HepG2 (cell line): Measurements from ENCODE around the gene WNT3. TPM values are rescaled to one million over a fixed set of nuclear protein-coding genes. Genes with fewer than 3 reads are reported as not detected.

Experiments
- ATAC-seq: fragments of 200-7000 bp; cut with Tn5 transposase; 3 replicates; pipeline ENCODE4 v1.9.1; 2020; ENCODE audit warnings: mild to moderate bottlenecking, moderate library complexity
- BruUV-seq: library from RNA; stranded (reverse); fragments of 400-500 nt; replicated peaks from 2 replicates; lab custom pipeline; 2021; lab: Mats Ljungman, UMichigan
- CTCF ChIA-PET: fragments of 300-600 bp; formaldehyde crosslinking; extraction: SDS; loops from one replicate; lab custom pipeline; 2021; ENCODE audit warnings: low total read pairs, inconsistent platforms, low intra/inter-chr PET ratio; lab: Yijun Ruan, JAX
- POLR2A ChIA-PET: fragments of 350-600 bp; sonication (Branson Sonifier 250); formaldehyde crosslinking; loops from one replicate; lab custom pipeline; 2020; ENCODE audit warnings: antibody characterized with exemption, inconsistent platforms; lab: Yijun Ruan, JAX
- DNase-seq: peaks from one replicate; pipeline ENCODE4 v3.0.0-alpha.2; 2015; ENCODE audit warnings: low spot score
- FAIRE-seq: peaks from 3 replicates; lab custom pipeline; 2011; peaks lifted over from hg19 to GRCh38; lab: Jason Lieb, UNC
- H2AFZ ChIP-seq: one replicate; pipeline ENCODE4 v1.6.1; 2011; ENCODE audit warnings: low read length, inconsistent platforms
- H3K27ac ChIP-seq: fragments of 300-600 bp; 3 replicates; pipeline ENCODE4 v1.8.0; 2011; ENCODE audit warnings: mixed run types, mild to moderate bottlenecking, mixed read lengths, low read length, inconsistent platforms; ENCODE audit not compliant: insufficient read depth; ENCODE audit errors: extremely low read length
- H3K27me3 ChIP-seq, 2 experiments: fragments of 200-600 bp in 1 of 2; 2 replicates in 1 of 2; 3 replicates in 1 of 2; pipeline versions ENCODE4 v1.6.0 to v1.8.0; 2011; ENCODE audit warnings: low read length in 2 of 2, mild to moderate bottlenecking in 2 of 2, moderate library complexity in 2 of 2, inconsistent platforms in 1 of 2; ENCODE audit not compliant: insufficient read depth in 2 of 2, control insufficient read depth in 1 of 2
- H3K36me3 ChIP-seq, 2 experiments: fragments of 200-600 bp in 1 of 2; replicated peaks in 1 of 2; 2 replicates in 1 of 2; 3 replicates in 1 of 2; pipeline versions ENCODE4 v1.5.1 to v1.8.0; 2011; ENCODE audit warnings: low read length in 2 of 2, inconsistent platforms in 1 of 2; ENCODE audit not compliant: insufficient read depth in 2 of 2, control insufficient read depth in 1 of 2
- H3K4me1 ChIP-seq: 2 replicates; pipeline ENCODE4 v1.5.1; 2012; ENCODE audit warnings: low read length, inconsistent platforms; ENCODE audit not compliant: insufficient read depth
- H3K4me2 ChIP-seq: 2 replicates; pipeline ENCODE4 v1.6.0; 2011; ENCODE audit warnings: low read depth, low read length, inconsistent platforms
- H3K4me3 ChIP-seq, 3 experiments: fragments of 200-600 bp in 1 of 3; sonication (generic), shearing (Covaris generic) in 1 of 3; replicated peaks in 1 of 3; 2 replicates each; pipeline ENCODE4 v1.5.1; 2011 to 2016; ENCODE audit warnings: low read length in 3 of 3, inconsistent platforms in 2 of 3, low read depth in 2 of 3, mild to moderate bottlenecking in 2 of 3, control low read depth in 1 of 3, mixed read lengths in 1 of 3; ENCODE audit not compliant: insufficient read depth in 1 of 3
- H3K79me2 ChIP-seq: one replicate; pipeline ENCODE4 v1.6.1; 2011; ENCODE audit warnings: low read length, inconsistent platforms; ENCODE audit not compliant: insufficient read depth
- H3K9ac ChIP-seq: 2 replicates; pipeline ENCODE4 v1.6.0; 2011; ENCODE audit warnings: mild to moderate bottlenecking, low read depth, low read length, inconsistent platforms; ENCODE audit not compliant: insufficient read depth
- H3K9me3 ChIP-seq: 2 replicates; pipeline ENCODE4 v1.5.1; 2012; ENCODE audit warnings: mild to moderate bottlenecking, low read length
- H4K20me1 ChIP-seq: 2 replicates; pipeline ENCODE4 v1.6.0; 2011; ENCODE audit warnings: inconsistent platforms, mild to moderate bottlenecking, low read length, moderate library complexity; ENCODE audit not compliant: insufficient read depth
- CENPBD1 ChIP-seq: sonication (generic); formaldehyde crosslinking; IDR thresholded peaks from 2 replicates; pipeline ENCODE4 v1.8.0; 2022; ENCODE audit warnings: missing genetic modification reagents, low read depth, mild to moderate bottlenecking, borderline replicate concordance
- DPF2 ChIP-seq: sonication (generic); formaldehyde crosslinking; IDR thresholded peaks from 2 replicates; pipeline ENCODE4 v1.4.0; 2020; ENCODE audit warnings: mild to moderate bottlenecking, low read depth, missing genetic modification reagents, borderline replicate concordance
- EED ChIP-seq: sonication (generic); formaldehyde crosslinking; IDR thresholded peaks from 2 replicates; pipeline ENCODE4 v1.5.0; 2020; ENCODE audit warnings: mild to moderate bottlenecking, missing genetic modification reagents
- GPN1 ChIP-seq: sonication (generic); formaldehyde crosslinking; IDR thresholded peaks from 2 replicates; pipeline ENCODE4 v1.5.1; 2020; ENCODE audit warnings: missing genetic modification reagents, borderline replicate concordance
- HES4 ChIP-seq: sonication (generic); formaldehyde crosslinking; IDR thresholded peaks from 2 replicates; pipeline ENCODE4 v1.9.0; 2021; ENCODE audit warnings: mild to moderate bottlenecking, missing genetic modification reagents, borderline replicate concordance
- HIC2 ChIP-seq: sonication (generic); formaldehyde crosslinking; IDR thresholded peaks from 2 replicates; pipeline ENCODE4 v1.9.0; 2022; ENCODE audit warnings: low read depth, missing genetic modification reagents
- PHB2 ChIP-seq: fragments of 450-650 bp; IDR thresholded peaks from 2 replicates; pipeline ENCODE4 v1.6.1; 2018; ENCODE audit not compliant: partially characterized antibody
- POLR2AphosphoS5 ChIP-seq: IDR thresholded peaks from 2 replicates; pipeline ENCODE4 v1.6.1; 2012; ENCODE audit warnings: low read depth, low read length
- RBFOX2 ChIP-seq: fragments of 200-400 bp; formaldehyde crosslinking; IDR thresholded peaks from 2 replicates; pipeline ENCODE4 v1.6.1; 2017; ENCODE audit warnings: low read depth, mild to moderate bottlenecking, low read length
- SOX6 ChIP-seq, 2 experiments: fragments of 450-650 bp in 1 of 2; sonication (generic) in 1 of 2; formaldehyde crosslinking in 1 of 2; IDR thresholded peaks; 2 replicates each; pipeline versions ENCODE4 v1.4.0 to v1.6.1; 2017 to 2020; ENCODE audit warnings: antibody characterized with exemption in 1 of 2, mild to moderate bottlenecking in 1 of 2, missing genetic modification reagents in 1 of 2
- STAT5B ChIP-seq: sonication (generic); formaldehyde crosslinking; IDR thresholded peaks from 2 replicates; pipeline ENCODE4 v1.4.0; 2020; ENCODE audit warnings: missing genetic modification reagents
- ZBTB43 ChIP-seq: sonication (generic); formaldehyde crosslinking; conservative IDR thresholded peaks from 2 replicates; pipeline ENCODE4 v1.4.0; 2020; ENCODE audit warnings: missing genetic modification reagents
- ZBTB7B ChIP-seq: sonication (generic); formaldehyde crosslinking; IDR thresholded peaks from 2 replicates; pipeline ENCODE4 v1.4.0; 2020; ENCODE audit warnings: missing genetic modification reagents
- ZNF17 ChIP-seq: sonication (generic); formaldehyde crosslinking; IDR thresholded peaks from 2 replicates; pipeline ENCODE4 v1.5.0; 2020; ENCODE audit warnings: mild to moderate bottlenecking, missing genetic modification reagents
- ZNF292 ChIP-seq: sonication (generic); formaldehyde crosslinking; IDR thresholded peaks from 2 replicates; pipeline ENCODE4 v1.8.1; 2022; ENCODE audit warnings: mild to moderate bottlenecking, low read depth, missing genetic modification reagents, borderline replicate concordance
- ZNF549 ChIP-seq: sonication (generic); formaldehyde crosslinking; IDR thresholded peaks from 2 replicates; pipeline ENCODE4 v1.5.0; 2020; ENCODE audit warnings: missing genetic modification reagents
- ZNF569 ChIP-seq: sonication (generic); formaldehyde crosslinking; IDR thresholded peaks from 2 replicates; pipeline ENCODE4 v1.5.0; 2020; ENCODE audit warnings: mild to moderate bottlenecking, missing genetic modification reagents, moderate library complexity, borderline replicate concordance
- ZNF749 ChIP-seq: sonication (generic); formaldehyde crosslinking; IDR thresholded peaks from 2 replicates; pipeline ENCODE4 v1.8.0; 2022; ENCODE audit warnings: mild to moderate bottlenecking, missing genetic modification reagents, moderate library complexity, borderline replicate concordance
- ZNF784 ChIP-seq: sonication (generic); formaldehyde crosslinking; IDR thresholded peaks from 2 replicates; pipeline ENCODE4 v1.5.1; 2020; ENCODE audit warnings: missing genetic modification reagents, mild to moderate bottlenecking, borderline replicate concordance
- WGBS: methylation state at CpG from one replicate; pipeline ENCODE4 v1.1.6; 2017; ENCODE audit warnings: low lambda C conversion rate; 5-methylcytosine and 5-hydroxymethylcytosine counted together
- in situ Hi-C: cut with HindIII; loops from 2 replicates; pipeline ENCODE4 v1.10.0; 2017; ENCODE audit warnings: low pct_unique_long_range_greater_than_20kb; ENCODE audit not compliant: extremely low pct_ligation_motif_present
- intact Hi-C: fragments of 100-400 bp; cut with micrococcal nuclease; formaldehyde crosslinking; loops from one replicate; pipeline ENCODE4 v1.10.0; 2022; ENCODE audit not compliant: unreplicated experiment
- polyA plus RNA-seq, 8 experiments: library from polyadenylated mRNA; depleted of rRNA in 3 of 8; stranded (reverse) in 7 of 8; unstranded in 1 of 8; fragments of >200 nt; fragmentation: Illumina TruSeq in 4 of 8; extraction: Trizol in 4 of 8; gene quantifications; 2 replicates each; pipeline versions ENCODE4 v1.2.1 to v1.2.3, GENCODE V29; 2011 to 2016; ENCODE audit warnings: low read depth in 4 of 8, missing spikeins in 1 of 8, mixed read lengths in 1 of 8; ENCODE audit not compliant: insufficient read depth in 1 of 8
- total RNA-seq, 5 experiments: library from RNA; depleted of rRNA; stranded (reverse); fragments of >200 nt; fragmentation: Illumina TruSeq; extraction: Trizol; gene quantifications; 2 replicates each; pipeline ENCODE4 v1.2.3, GENCODE V29; 2016; ENCODE audit warnings: low read depth in 1 of 5

Gene WNT3
- total and polyA plus RNA-seq, 2 of the 13 experiments (the other 11 are each of a cell fraction or from before 2014, with no cell fraction given): 8.5 to 10.3 TPM

- CTCF ChIA-PET: no interaction called here
- DNase-seq (no peak), ATAC-seq (no peak), FAIRE-seq (peak; percentile 36)
- Histone ChIP-seq H3K4me2 (peak overlapping the region; percentile 38), H3K9me3 (no peaks in the 10 kb centered on the region), H3K79me2 (no peaks in the 10 kb centered on the region), H3K27me3 (peaks cover 9 to 21% of the 10 kb centered on the region in 2 experiments; a peak in 3 of 5 replicates), H3K9ac (no peak overlapping the region), H3K36me3 (no peaks in the 10 kb centered on the region), H3K4me1 (peaks cover 68% of the 10 kb centered on the region), H3K4me3 (no peak overlapping the region; a peak in 1 of 6 replicates), H2AFZ (no peak overlapping the region), H4K20me1 (no peaks in the 10 kb centered on the region), H3K27ac (no peak overlapping the region)
- intact Hi-C loops (no loop called here), in situ Hi-C loops (no loop called here)
- no TSS peak for BruUV-seq
- POLR2A ChIA-PET: no interaction called here
- 13% methylated on average over 7 of the region's 8 CpGs for WGBS
- no peak for TF ChIP-seq CENPBD1 (CRISPR knock-in tag)
- no peak for TF ChIP-seq ZNF569
- TF ChIP-seq DPF2 (CRISPR knock-in tag): no peak
- peak; percentile 83 for TF ChIP-seq PHB2
- TF ChIP-seq ZNF784 (CRISPR knock-in tag): no peak
- TF ChIP-seq POLR2AphosphoS5: no peak
- no peak for TF ChIP-seq GPN1 (CRISPR knock-in tag)
- 0 out of 2 replicates have a peak, but pooled peaks have one; percentile 50 for TF ChIP-seq ZBTB7B (CRISPR knock-in tag)
- no peak for TF ChIP-seq ZNF17 (CRISPR knock-in tag)
- no peak for TF ChIP-seq SOX6 (IDR thresholded peaks at IDR 0.05)
- TF ChIP-seq SOX6 (CRISPR knock-in tag; IDR thresholded peaks at IDR 0.05): 0 out of 2 replicates have a peak, but pooled peaks have one; percentile 8
- no peak for TF ChIP-seq RBFOX2
- peak; percentile 39; the same call in 1 of the 2 replicates for TF ChIP-seq HIC2 (CRISPR knock-in tag)
- TF ChIP-seq ZNF292 (CRISPR knock-in tag): 0 out of 2 replicates have a peak, but pooled peaks have one; percentile 52
- TF ChIP-seq HES4: no peak
- peak; percentile 70; the same call in 1 of the 2 replicates for TF ChIP-seq ZBTB43 (CRISPR knock-in tag)
- no peak for TF ChIP-seq EED (CRISPR knock-in tag)
- no peak for TF ChIP-seq ZNF549
- TF ChIP-seq ZNF749 (CRISPR knock-in tag): no peak
- TF ChIP-seq STAT5B: no peak
Observed at GRCh38 chr17:46866325-46866724, 47.8 kb upstream of the WNT3 start.
